ENCODE measurements around the gene PTPN22.

The PTPN22 gene

DNA sequence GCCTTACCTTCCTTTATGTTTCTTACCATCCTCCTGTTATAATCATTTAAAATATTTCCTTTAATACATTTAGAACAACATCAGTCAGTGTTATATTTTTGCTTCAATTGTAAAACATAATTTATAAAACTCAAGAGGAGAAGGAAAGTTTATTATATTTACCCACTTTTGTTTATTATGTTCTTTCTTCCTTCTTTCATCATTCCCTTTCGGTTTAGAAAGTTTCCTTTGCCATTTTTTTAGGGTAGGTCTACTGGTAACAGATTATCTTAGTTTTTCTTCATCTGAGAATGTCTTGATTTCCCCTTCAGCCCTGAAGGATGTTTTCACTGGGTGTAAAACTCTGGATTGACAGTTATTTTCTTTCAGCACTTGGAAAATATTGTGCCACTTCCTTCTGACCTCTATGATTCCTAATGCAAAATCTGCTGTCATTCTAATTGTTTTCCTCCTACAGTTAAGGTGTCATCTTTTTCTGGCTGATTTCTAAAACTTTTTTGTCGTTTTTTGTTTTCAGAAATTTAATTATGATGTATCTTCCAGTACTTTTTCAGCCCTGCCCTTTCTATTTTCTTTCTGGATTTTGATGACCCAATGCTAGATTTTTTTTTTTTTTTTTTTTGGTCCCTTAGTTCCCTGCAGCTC, 25.0 kb downstream of the PTPN22 start:
- DNase-seq = no peak

DNA sequence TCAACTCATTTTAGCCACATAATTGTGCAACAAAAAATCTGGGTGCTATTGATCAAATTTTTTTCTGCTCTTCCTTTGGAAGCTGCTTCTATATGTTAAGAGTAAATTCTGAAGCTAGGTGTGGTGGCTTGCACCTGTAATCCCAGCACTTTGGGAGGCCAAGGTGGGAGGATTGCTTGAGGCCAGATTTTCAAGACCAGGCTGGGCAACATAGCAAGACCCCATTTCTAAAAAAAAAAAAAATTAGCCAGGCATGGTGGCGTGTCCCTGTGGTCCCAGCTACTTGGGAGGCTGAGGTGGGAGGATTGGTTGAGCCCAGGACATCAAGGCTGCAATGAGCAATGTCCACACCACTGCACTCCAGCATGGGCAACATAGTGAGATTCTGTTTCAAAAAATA, 35.0 kb downstream of the PTPN22 start:
- no peak for DNase-seq

DNA sequence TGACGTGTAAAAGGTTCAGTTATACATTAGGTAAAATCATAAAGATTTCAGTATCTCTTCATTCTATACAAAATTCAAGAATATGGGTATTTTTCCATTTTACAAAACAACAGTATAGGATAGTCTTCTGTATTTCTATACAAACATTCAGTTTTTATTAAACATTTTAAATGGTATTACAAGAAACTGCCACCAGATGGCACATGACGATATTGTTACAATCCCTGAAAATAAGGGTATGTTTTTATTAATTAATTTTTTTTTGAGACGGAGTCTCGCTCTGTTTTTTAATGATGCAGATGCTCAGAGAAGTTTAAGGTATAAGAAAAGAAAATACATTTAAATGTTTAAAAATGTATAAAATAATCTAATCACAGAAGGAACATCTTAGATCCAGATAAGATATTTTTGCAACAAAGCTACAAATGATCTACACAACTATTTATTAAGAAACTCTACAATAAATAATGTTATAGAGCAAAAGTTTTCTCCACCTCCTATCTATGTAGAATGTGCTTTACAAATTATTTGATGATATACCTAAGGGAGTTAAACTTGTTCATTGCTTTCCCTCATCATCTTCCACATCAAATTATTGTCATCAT, 35.7 kb downstream of the PTPN22 start:
- DNase-seq = no peak

DNA sequence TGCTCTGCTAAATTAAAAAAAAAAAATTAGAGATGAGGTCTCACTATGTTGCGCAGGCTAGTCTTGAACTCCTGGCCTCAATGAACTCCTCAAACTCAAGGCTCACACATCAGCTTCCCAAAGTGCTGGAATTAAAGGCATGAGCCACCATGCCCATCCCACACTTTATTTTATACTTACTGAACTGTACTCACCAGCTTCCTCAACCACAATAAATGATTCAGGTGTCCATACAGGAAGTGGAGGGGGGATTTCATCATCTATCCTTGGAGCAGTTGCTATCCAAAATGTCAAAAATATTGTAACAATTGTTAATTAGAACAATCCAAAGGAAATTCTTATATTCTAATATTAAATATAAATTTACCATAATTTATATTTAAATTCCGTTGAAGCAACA, 36.8 kb downstream of the PTPN22 start:
- no peak for DNase-seq

DNA sequence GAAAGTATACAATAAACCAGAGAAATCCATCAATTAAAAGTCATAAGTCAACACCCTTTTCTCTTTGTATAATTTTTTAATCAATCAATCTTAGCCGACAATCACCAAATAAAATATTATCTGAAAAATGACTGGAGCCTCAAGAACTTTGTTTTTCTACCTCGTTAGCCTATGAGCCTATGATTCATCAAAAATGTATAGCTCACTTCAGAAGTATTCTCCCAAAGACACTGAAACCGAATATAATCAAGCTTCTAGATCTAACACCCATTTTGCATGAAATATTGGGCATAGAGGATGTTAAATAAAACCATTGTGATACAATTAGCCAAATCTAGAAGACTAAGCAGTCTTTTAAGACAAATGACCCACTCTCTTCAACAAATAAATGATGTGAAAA, 41.5 kb downstream of the PTPN22 start:
- no peak for DNase-seq

DNA sequence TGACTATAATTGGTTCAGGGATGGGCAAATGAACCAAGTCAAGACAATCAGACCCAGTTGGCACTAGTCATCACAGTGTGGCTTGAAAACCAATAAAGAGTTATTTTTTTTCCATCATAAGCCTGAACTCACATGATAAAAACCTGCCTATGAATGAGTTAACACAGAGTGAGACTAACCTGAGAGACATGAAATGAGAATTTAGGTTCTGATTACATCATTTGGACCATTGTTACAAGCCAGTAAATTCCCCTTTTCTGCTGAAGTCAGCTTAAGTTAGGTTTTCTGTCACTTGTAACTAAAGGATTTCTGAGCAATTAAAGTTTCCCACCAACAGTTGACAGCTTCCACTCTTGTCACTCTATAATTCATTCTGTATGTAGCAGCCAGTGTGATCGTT, 49.6 kb downstream of the PTPN22 start:
- no peak for DNase-seq

DNA sequence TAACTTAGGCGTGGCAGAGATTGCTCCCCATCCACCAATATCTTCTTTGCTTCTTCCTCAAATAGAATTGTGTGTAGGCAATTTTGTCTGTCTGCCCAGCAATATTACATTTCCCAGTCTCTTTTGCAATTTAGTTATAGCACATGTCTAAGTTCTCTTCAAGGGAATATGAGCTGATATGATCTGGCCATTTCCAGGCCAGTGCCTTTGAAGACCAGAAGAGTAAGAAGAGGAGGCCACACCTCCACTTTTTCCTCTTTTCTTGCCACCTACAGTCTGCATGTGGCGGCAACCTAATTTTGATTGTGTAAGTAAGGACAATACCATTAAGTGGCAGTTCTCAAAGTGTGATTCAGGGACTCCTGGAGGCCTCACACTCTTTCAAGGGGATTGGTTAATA, 52.9 kb downstream of the PTPN22 start:
- no peak for DNase-seq

DNA sequence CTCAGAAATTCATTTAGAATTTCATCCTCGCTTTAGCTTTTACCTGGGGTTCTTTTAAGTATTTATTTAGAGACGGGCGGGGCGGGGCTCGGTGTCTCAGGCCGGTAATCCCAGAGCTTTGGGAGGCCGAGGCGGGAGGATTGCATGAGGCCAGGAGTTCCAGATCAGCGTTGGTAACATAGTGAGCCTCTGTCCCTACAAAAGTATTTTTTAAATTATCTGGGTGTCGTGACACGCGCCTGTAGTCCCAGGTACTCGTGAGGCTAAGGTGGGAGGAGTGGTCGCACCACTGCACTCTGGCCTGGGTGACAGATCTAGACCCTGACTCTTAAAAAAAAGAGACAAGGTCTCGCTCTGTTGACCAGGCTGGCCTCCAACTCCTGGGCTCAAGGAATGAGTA, 58.3 kb downstream of the PTPN22 start:
- peak; percentile 20 for DNase-seq

DNA sequence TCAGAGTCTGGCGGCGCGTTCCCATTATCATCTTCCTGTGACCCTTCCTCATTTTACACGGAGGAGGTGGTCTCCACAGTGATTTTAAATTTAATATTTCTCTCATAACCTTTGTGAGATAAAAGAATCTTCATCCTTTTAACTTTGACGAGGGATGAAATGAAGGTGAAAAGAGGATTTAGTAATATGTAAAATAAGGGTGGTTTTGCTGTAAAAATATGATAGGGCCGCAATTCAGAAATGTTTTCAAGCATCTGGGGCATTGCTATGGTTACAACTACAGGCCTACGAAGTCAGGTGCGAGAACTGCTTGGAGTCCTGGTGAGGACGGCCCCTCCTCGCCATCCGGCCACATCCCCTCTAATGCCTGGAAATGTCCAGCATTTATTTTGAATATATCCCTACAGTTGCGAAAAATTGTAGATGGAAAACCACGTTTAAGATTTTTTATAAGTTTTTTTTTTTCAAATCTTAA, 58.8 kb downstream of the PTPN22 start:
- peak; percentile 43 for DNase-seq

DNA sequence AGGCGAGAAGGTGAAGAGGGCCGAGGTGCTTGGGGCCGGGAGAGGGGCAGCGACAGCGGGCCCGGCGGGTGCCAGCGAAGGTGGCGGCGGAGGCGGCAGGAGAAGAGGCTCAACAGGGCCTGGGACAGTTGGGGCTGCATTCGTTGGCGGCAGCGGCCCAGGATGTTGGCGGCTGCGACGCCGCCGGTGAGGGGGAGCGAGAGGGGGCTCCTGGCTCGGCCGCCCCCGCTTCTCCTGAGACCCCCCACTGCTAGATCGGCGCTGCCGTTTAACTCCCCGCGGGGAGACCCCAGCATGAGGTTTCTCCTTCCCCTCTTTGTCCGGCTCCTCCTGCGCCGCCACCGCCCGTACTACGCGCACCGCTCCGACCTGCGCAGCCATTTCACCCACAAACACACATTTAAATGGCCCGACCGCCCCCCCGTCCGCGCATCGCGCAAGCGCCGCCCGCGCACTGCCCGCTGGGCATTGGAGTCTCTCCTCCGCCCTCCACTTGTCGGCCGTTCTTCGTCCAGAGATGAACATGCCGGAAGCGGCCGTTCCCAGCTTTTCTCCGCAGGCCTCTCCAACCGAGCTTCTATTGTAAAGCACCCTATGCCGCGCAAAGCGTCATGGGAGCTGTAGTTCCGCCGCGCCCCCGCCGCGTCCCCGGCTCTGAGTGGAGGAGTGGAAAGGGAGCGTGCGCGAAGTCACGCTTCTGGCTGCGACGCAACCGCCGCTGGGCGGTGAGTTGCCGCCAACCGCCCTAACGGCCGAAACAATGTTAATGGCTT, 59.4 kb downstream of the PTPN22 start, which contains the start of gene RSBN1:
Gene RSBN1, minus strand, starts transcription at position 589 of the 773 bp plus-strand sequence. Its CDS starts 64 bp downstream, at position 525.
- DNase-seq = peak; percentile 100

DNA sequence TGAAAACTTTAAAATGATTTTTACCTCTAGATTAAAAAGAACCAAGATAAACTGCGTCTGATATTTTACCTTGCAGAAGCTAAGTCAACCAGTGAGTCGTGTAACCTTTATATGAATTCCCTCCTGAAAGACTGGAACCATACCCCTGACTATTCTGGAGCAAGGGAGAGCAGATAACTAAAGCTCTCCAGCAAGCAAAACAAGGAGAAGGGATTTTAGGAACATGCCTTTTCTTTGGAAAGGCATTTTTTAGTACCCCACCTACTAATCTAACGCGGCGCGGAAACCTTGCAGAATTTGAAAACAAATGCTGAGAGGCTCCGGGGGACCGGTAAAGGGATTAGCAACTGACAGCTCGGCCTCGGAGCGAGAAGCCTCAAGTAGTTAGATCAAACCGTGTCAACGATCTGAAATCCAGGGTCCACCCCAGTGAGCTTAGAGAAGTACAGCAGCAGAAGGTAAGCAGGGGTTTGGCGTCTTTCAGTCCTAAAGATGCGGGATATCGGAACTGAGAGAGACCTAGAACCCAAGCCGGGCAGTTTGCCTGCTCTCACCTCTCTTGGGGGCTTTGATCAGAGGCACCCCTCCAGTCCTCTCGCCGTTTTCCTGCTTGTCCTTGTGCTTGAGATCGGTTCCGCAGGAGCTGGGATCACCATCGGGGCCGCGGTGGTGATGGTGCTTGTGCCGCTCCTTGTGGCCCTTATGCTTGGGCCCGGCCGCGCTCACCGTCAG, 60.2 kb downstream of the PTPN22 start:
- peak; percentile 71 for DNase-seq

DNA sequence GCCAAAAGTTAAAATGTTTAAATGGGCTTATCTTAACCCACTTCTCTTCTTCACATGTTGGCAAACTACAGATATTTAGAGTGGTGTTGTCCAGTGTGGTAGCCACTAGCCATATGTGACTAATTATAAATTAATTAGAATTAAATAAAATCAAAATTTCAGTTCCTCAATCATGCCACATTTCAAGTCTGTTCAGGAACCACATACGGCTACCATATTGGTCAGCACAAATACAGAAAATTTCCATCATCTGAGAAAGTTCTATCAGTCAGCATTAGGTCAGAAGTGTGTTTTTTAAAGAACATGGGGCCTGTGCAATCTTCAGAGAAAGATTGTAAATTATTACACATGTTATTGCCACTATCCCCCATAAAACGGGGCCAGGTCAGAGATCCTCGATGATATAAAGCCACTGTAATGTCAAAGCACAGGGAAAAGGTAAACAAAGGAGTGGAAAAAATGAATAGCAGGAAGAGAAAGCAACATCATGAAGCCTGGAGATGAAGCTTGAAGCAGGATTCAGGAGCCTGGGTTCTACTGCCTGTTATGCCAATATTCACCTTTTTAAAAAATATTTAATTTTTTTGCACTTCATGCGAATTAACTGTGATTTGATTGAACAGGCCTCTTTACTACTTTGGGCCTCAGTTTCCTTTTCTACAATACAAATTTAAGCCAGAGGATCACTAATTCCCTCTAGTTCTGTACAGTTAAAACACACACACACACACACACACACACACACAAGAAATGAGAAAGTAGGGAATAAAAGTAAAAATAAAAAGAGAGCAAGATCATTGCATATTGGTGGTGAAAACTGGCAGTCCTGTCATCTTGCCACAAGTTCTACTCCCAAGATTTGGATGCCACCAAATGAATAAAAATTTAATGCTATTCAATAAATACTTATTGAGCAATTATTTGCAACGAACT, 61.6 kb downstream of the PTPN22 start:
- no peak for DNase-seq

DNA sequence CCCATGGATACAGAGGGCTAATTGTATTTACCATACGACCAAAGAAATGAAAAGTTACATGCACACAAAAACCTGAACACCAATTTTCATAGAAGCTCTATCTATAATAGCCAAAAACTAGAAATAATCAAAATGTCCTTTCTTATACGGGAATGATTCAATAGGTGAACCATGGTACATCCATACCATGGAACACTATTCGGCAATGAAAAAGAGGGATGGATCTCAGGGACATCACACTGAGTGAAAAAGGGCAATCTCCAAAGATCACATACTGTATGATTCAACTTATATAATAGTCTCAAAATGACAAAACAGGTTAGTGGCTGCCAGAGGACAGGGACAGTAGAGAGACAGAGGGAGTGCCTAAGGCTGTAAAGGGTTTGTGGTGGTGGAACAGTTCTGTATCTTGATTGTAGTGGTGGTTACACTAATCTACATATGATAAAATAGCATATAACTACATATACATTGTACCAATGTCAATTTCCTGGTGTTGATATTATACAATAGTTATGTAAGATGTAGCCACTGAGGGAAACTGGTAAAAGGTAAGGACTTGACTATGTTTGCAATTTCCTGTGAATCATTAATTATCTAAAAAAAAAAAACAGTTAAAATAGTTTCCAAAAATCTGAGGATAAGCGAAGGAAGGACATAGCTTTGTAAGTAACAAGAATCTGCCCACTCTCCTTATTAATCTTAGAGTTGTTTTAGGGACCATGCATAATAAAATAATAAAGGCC, 62.9 kb downstream of the PTPN22 start:
- DNase-seq = no peak

DNA sequence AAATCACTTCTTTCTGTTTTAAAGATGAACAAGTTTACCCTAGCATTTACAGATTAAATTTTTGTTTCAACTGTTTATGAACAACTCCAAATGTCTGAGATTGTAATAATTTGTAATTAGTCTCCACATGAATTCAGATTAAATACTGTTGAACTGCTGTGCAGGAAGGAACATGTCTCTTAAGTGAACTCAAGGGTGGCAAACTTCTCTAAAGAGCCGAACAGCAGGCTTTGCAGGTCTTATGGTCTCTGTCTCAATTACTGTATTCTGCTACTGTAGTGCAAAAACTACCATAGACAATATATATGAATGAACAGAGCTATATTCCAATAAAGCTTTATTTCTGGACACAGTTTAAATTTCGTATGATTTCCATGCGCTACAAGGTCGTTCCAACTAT, 65.9 kb downstream of the PTPN22 start:
- DNase-seq = no peak

DNA sequence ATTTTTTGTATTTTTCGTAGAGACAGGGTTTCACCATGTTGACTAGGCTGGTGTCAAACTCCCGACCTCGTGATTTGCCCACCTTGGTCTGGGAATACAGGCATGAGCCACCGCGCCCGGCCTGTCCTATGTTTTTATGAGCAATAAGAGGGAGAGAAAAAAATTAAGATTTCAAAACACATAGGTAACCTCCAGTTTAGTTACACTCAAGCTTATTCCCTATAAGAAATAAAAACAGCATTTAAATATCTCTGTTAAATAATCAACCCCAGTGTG, 66.3 kb downstream of the PTPN22 start:
- DNase-seq = no peak

DNA sequence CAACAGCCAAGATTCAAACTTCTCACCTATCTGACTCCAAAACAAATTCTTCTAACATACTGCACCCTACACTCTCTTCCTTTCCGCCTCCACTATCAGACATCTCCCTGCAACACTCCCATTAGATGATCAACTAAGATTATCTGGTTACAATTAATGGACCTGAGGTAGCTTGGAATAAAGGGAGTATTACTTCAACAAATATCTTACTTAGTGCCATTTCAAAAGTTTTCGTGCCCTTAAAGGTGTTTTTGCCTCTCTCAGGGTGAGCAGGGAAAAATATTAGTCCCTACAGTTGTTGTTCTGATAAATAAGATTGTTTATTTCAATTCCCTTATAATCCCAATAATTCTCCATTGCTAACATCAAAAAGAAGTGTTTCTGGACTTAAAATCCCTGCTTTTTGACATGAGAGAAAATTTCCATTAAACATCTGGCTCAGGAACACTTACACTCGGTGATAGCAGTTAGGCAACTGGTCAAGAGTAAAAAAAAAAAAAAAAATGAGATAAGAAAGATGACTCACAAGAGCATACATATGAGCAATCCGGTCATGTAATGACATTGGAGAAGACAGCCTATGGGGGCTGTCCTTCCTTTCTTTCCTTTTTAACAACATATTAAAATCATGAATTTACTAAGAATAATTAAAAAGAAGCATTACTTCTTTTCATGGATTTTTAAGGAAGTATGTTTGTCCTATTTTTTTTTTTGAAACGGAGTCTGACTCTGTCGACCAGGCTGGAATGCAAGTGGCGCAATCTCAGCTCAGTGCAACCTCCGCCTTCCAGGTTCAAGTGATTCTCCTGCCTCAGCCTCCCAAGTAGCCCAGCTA, 66.9 kb downstream of the PTPN22 start:
- DNase-seq = no peak

DNA sequence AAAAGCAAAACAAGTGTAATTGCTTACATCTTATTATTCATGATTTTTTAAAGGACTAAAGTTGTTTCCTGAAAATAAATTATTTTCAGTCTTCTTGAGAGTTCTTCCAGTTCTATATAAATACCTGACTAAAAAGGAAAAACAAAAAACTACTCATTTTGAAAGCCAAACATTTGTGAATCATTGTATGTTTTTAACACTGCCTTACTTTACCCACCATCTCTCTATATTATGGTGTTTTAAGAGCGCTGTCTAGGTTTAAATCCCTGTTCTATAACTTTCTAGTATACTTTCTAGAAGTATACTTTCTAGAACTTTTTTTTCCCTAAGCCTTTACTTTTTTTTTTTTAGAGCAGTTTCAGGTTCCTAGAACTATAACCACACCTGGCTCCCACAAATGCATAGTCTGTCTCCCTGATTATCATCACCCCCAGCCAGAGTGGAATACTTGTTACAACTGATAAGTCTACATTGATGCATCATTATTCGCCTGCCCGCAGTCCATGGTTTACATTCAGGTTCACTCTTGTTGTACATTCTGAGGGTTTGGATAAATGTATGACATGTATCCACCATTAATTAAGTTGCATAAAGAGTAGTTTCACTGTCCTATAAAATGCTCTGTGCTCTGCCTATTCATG, 69.0 kb downstream of the PTPN22 start:
- no peak for DNase-seq

DNA sequence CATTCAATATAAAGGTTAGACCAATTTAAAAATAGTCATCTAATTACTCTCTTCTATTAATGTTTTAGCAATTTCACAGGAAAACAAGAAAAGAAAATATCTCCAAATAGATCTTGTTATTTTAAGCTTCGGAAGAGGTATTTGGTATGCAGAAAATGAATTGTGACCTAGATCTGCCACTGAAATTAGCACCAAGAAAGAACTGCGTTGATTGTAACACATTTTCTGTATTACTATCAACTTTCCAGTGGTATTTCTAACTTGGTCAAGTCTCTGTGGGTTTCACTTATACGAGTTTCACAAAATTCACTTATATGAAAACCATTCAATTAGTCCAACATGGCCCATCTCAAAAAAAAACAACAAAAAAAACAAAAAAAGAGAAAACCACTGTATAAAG, 71.0 kb downstream of the PTPN22 start:
- DNase-seq = no peak

DNA sequence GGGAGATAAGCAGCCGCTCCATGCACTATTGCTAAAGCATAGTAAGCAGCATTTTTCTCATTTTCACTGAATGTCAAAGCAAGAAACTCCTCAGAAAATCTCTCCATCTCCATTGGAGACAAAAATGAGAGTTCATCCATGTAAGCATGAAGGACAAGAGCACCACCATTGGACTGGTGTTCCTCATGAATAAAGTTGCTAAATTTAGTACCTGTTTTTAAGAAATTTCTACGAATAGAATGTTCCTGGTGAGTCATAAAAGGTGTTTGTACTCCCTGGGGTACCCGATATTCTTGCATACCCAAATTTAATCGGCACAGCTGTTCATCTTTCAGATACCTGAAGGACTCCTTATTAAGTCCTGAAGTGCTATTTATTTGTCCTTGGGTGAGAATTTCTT, 74.0 kb downstream of the PTPN22 start:
- DNase-seq = no peak
